ENCODE results near the gene QSOX2. TPM values are rescaled to one million over a fixed set of nuclear protein-coding genes. Genes with fewer than 3 reads are reported as not detected.

Gene QSOX2
- total and polyA plus RNA-seq, 2 experiments from 2014 or later, result 9.2 to 29.2 TPM

GRCh38 chr9:136230773-136231172 lies 14.8 kb downstream of the QSOX2 start:
- Histone ChIP-seq H3F3A (replicated peaks; ENCODE audit: low read depth) (0 out of 2 replicates have a peak, but pooled peaks cover 3% of the 10 kb centered on the region), H3K36me3 (ENCODE audit: insufficient read depth) (no peaks in the 10 kb centered on the region), H3K79me2 (replicated peaks; ENCODE audit: insufficient read depth) (peaks cover 82% of the 10 kb centered on the region), H3K4me1 (ENCODE audit: insufficient read depth) (no peaks in the 10 kb centered on the region), H4K20me1 (replicated peaks; ENCODE audit: insufficient read depth) (peaks cover 47% of the 10 kb centered on the region), H3K27me3 (ENCODE audit: insufficient read depth) (no peaks in the 10 kb centered on the region), H3K9me2 (ENCODE audit: insufficient read depth) (no peaks in the 10 kb centered on the region), H3K4me3 (no peak overlapping the region), H3K27ac (ENCODE audit: low read depth) (no peak overlapping the region), H2AFZ (no peak overlapping the region), H3K4me2 (no peak overlapping the region)
- Mint-ChIP-seq H3K27ac (peak overlapping the region; percentile 54; the same call in 1 of the 2 replicates), H3K4me1 (peaks cover 17% of the 10 kb centered on the region), H3K36me3 (ENCODE audit: low read depth) (peaks cover 5% of the 10 kb centered on the region; the same call in 2 of the 3 replicates), H3K4me3 (no peak overlapping the region), H3K27me3 (ENCODE audit: insufficient read depth, low read depth, poor library complexity) (peaks cover 10% of the 10 kb centered on the region), H3K9me3 (no peaks in the 10 kb centered on the region)
- TF ChIP-seq, protein P1, sequence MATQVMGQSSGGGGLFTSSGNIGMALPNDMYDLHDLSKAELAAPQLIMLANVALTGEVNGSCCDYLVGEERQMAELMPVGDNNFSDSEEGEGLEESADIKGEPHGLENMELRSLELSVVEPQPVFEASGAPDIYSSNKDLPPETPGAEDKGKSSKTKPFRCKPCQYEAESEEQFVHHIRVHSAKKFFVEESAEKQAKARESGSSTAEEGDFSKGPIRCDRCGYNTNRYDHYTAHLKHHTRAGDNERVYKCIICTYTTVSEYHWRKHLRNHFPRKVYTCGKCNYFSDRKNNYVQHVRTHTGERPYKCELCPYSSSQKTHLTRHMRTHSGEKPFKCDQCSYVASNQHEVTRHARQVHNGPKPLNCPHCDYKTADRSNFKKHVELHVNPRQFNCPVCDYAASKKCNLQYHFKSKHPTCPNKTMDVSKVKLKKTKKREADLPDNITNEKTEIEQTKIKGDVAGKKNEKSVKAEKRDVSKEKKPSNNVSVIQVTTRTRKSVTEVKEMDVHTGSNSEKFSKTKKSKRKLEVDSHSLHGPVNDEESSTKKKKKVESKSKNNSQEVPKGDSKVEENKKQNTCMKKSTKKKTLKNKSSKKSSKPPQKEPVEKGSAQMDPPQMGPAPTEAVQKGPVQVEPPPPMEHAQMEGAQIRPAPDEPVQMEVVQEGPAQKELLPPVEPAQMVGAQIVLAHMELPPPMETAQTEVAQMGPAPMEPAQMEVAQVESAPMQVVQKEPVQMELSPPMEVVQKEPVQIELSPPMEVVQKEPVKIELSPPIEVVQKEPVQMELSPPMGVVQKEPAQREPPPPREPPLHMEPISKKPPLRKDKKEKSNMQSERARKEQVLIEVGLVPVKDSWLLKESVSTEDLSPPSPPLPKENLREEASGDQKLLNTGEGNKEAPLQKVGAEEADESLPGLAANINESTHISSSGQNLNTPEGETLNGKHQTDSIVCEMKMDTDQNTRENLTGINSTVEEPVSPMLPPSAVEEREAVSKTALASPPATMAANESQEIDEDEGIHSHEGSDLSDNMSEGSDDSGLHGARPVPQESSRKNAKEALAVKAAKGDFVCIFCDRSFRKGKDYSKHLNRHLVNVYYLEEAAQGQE (IDR thresholded peaks at IDR 0.05; ENCODE audit: unreplicated experiment), result no peak
- no peak for TF ChIP-seq POLR2AphosphoS5 (IDR thresholded peaks at IDR 0.05; ENCODE audit: low read depth)
- ATAC-seq, result no peak
- DNase-seq (ENCODE audit: low spot score), result no peak

- H3K27ac Mint-ChIP-seq, result no peak overlapping the region
- DNase-seq (ENCODE audit: low spot score), result no peak
- H3K27ac ChIP-seq (ENCODE audit: low read depth), result no peak overlapping the region
- H3K4me1 Mint-ChIP-seq, result peaks cover 20% of the 10 kb centered on the region
- ATAC-seq, result no peak
- TF ChIP-seq, protein P1 (IDR thresholded peaks at IDR 0.05; ENCODE audit: unreplicated experiment), result no peak
- TF ChIP-seq ETS1 (IDR thresholded peaks at IDR 0.05), result no peak
- no peaks in the 10 kb centered on the region for H3K9me3 Mint-ChIP-seq
- peaks cover 51% of the 10 kb centered on the region for H4K20me1 ChIP-seq (replicated peaks; ENCODE audit: insufficient read depth)
- H3F3A ChIP-seq (replicated peaks; ENCODE audit: low read depth), result 0 out of 2 replicates have a peak, but pooled peaks cover 3% of the 10 kb centered on the region
- peaks cover 12% of the 10 kb centered on the region for H3K27me3 Mint-ChIP-seq (ENCODE audit: insufficient read depth, low read depth, poor library complexity)
- H3K36me3 Mint-ChIP-seq (ENCODE audit: low read depth), result peaks cover 5% of the 10 kb centered on the region; the same call in 2 of the 3 replicates
- H3K4me3 ChIP-seq, result no peak overlapping the region
- H3K4me1 ChIP-seq (ENCODE audit: insufficient read depth), result no peaks in the 10 kb centered on the region
- no peak overlapping the region for H3K4me3 Mint-ChIP-seq
- H3K9me2 ChIP-seq (ENCODE audit: insufficient read depth), result no peaks in the 10 kb centered on the region
- H3K27me3 ChIP-seq (ENCODE audit: insufficient read depth), result no peaks in the 10 kb centered on the region
- no peaks in the 10 kb centered on the region for H3K36me3 ChIP-seq (ENCODE audit: insufficient read depth)
- no peak overlapping the region for H3K4me2 ChIP-seq
- no peak overlapping the region for H2AFZ ChIP-seq
- H3K79me2 ChIP-seq (replicated peaks; ENCODE audit: insufficient read depth), result peaks cover 86% of the 10 kb centered on the region
These were observed 15.2 kb downstream of the QSOX2 start for GRCh38 chr9:136230365-136230764.
